ENCODE results near the gene VAMP8.

- no peak for TF ChIP-seq EZH2 (IDR thresholded peaks at IDR 0.05; ENCODE audit: borderline replicate concordance, low read length)
- TF ChIP-seq CTCF (IDR thresholded peaks at IDR 0.05; ENCODE audit: low read length), result no peak
Observed at GRCh38 chr2:85584857-85585780, 7.7 kb downstream of the VAMP8 start.
